Esophagus muscularis mucosa (tissue), 3 donors: ENCODE results near the gene SAV1.

Experiments
- POLR2A ChIP-seq: fragments of 450-650 bp; IDR thresholded peaks from one replicate; pipeline ENCODE4 v1.6.1; 2017; ENCODE audit warnings: antibody characterized with exemption, moderate library complexity, mild to moderate bottlenecking, low read depth
- TF ChIP-seq, protein P1 (sequence below), 3 experiments: fragments of 200-600 bp in 2 of 3; fragments of 450-650 bp in 1 of 3; sonication (generic) in 2 of 3; IDR thresholded peaks; one replicate each; pipeline ENCODE4 v1.5.1; 2017 to 2019; ENCODE audit warnings: antibody characterized with exemption in 3 of 3, mild to moderate bottlenecking in 2 of 3, moderate library complexity in 1 of 3

GRCh38 chr14:50647753-50648152, 20.4 kb downstream of the SAV1 start:
- TF ChIP-seq, protein P1, sequence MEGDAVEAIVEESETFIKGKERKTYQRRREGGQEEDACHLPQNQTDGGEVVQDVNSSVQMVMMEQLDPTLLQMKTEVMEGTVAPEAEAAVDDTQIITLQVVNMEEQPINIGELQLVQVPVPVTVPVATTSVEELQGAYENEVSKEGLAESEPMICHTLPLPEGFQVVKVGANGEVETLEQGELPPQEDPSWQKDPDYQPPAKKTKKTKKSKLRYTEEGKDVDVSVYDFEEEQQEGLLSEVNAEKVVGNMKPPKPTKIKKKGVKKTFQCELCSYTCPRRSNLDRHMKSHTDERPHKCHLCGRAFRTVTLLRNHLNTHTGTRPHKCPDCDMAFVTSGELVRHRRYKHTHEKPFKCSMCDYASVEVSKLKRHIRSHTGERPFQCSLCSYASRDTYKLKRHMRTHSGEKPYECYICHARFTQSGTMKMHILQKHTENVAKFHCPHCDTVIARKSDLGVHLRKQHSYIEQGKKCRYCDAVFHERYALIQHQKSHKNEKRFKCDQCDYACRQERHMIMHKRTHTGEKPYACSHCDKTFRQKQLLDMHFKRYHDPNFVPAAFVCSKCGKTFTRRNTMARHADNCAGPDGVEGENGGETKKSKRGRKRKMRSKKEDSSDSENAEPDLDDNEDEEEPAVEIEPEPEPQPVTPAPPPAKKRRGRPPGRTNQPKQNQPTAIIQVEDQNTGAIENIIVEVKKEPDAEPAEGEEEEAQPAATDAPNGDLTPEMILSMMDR (IDR thresholded peaks at IDR 0.05), result no peak
- TF ChIP-seq POLR2A, result no peak
